HEK293T (cell line): ENCODE results near the gene WDR38.

Experiments used
- CTCF ChIA-PET: fragments of 350-600 bp; formaldehyde crosslinking; extraction: SDS; loops from one replicate; lab custom pipeline; 2021; ENCODE audit warnings: antibody characterized with exemption, inconsistent platforms; lab: Yijun Ruan, JAX
- POLR2A ChIA-PET: fragments of 350-600 bp; formaldehyde crosslinking; extraction: SDS; loops from one replicate; lab custom pipeline; 2020; ENCODE audit warnings: antibody characterized with exemption, inconsistent platforms; lab: Yijun Ruan, JAX
- DNase-seq: peaks from one replicate; pipeline ENCODE4 v3.0.0; 2012; ENCODE audit warnings: mixed read lengths; ENCODE audit errors: extremely low spot score
- ARNT ChIP-seq: fragments of 450-650 bp; IDR thresholded peaks from 2 replicates; pipeline ENCODE4 v1.6.1; 2017; ENCODE audit warnings: mild to moderate bottlenecking
- BHLHE40 ChIP-seq: fragments of 450-650 bp; IDR thresholded peaks from 2 replicates; pipeline ENCODE4 v1.6.1; 2016; ENCODE audit warnings: mild to moderate bottlenecking, moderate library complexity, borderline replicate concordance
- CTBP1 ChIP-seq: fragments of 450-650 bp; IDR thresholded peaks from 2 replicates; pipeline ENCODE4 v1.6.1; 2016; ENCODE audit warnings: borderline replicate concordance
- ELF4 ChIP-seq: fragments of 450-650 bp; IDR thresholded peaks from 2 replicates; pipeline ENCODE4 v1.6.1; 2017; ENCODE audit warnings: antibody characterized with exemption
- FOXA1 ChIP-seq: fragments of 450-650 bp; IDR thresholded peaks from 2 replicates; pipeline ENCODE4 v1.6.1; 2016; ENCODE audit warnings: mild to moderate bottlenecking
- FOXK2 ChIP-seq: fragments of 450-650 bp; IDR thresholded peaks from 2 replicates; pipeline ENCODE4 v1.6.1; 2016; ENCODE audit warnings: mild to moderate bottlenecking
- FOXM1 ChIP-seq: fragments of 450-650 bp; IDR thresholded peaks from 2 replicates; pipeline ENCODE4 v1.6.1; 2017; ENCODE audit warnings: mild to moderate bottlenecking, borderline replicate concordance
- HDGF ChIP-seq: fragments of 450-650 bp; IDR thresholded peaks from 2 replicates; pipeline ENCODE4 v1.6.1; 2017; ENCODE audit warnings: antibody characterized with exemption, borderline replicate concordance
- L3MBTL2 ChIP-seq: fragments of 450-650 bp; conservative IDR thresholded peaks from 2 replicates; pipeline ENCODE4 v1.6.1; 2016; ENCODE audit warnings: mild to moderate bottlenecking
- LEF1 ChIP-seq: fragments of 450-650 bp; IDR thresholded peaks from 2 replicates; pipeline ENCODE4 v1.6.1; 2017; ENCODE audit warnings: mild to moderate bottlenecking, borderline replicate concordance
- NFRKB ChIP-seq: fragments of 450-650 bp; IDR thresholded peaks from 2 replicates; pipeline ENCODE4 v1.6.1; 2016; ENCODE audit warnings: mild to moderate bottlenecking, moderate library complexity
- SUZ12 ChIP-seq: fragments of 450-650 bp; IDR thresholded peaks from 2 replicates; pipeline ENCODE4 v1.6.1; 2016; ENCODE audit warnings: mild to moderate bottlenecking
- TARDBP ChIP-seq: fragments of 450-650 bp; IDR thresholded peaks from 2 replicates; pipeline ENCODE4 v1.6.1; 2016
- ZNF384 ChIP-seq: fragments of 450-650 bp; IDR thresholded peaks from 2 replicates; pipeline ENCODE4 v1.6.1; 2016
- TF ChIP-seq, protein P1 (sequence below): fragments of 450-650 bp; IDR thresholded peaks from 2 replicates; pipeline ENCODE4 v1.6.1; 2016

WDR38 gene, protein sequence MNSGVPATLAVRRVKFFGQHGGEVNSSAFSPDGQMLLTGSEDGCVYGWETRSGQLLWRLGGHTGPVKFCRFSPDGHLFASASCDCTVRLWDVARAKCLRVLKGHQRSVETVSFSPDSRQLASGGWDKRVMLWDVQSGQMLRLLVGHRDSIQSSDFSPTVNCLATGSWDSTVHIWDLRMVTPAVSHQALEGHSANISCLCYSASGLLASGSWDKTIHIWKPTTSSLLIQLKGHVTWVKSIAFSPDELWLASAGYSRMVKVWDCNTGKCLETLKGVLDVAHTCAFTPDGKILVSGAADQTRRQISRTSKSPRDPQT

DNA sequence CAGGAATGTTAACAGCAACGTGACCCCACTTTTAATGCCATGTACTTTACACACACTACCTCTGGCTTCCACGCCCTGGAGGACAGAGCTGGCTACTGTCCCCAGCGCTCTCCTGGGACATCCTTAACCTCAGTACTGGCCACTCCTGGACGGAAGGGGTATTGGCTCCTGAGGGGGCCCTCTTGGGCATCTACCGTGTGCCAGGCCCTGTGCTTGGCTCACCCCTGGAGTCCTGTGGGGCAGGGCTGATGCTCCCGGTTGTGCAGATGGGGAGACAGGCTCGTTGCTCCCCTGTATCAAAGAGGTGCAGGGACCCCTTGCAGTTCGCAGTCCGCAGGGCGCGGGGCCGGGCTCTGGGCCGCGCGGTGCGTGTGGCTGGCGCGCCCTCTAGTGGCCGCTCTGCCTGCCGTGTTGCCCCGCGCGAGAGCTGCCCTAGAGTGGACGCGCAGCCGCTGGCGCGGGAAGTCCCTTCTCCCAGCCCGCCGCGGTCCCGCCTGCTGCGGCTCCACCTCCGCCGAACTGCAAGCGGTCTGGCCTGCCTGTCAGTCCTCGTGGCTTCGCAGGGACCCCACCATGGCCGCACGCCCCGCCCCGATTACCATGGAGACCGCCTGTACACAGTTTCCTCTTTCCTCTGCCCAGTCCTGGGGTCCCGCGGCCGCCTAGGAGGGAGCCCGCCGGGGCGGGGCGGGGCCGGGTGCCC is at the start of gene WDR38:
Gene WDR38 (plus strand): TSS at position 632 of the 703 bp plus-strand sequence. CDS start 72 bp downstream, outside the sequence.
- TF ChIP-seq, protein P1, sequence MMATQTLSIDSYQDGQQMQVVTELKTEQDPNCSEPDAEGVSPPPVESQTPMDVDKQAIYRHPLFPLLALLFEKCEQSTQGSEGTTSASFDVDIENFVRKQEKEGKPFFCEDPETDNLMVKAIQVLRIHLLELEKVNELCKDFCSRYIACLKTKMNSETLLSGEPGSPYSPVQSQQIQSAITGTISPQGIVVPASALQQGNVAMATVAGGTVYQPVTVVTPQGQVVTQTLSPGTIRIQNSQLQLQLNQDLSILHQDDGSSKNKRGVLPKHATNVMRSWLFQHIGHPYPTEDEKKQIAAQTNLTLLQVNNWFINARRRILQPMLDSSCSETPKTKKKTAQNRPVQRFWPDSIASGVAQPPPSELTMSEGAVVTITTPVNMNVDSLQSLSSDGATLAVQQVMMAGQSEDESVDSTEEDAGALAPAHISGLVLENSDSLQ, result peak; percentile 39; the same call in 1 of the 2 replicates
- TF ChIP-seq TARDBP (peak; percentile 31; the same call in 1 of the 2 replicates), HDGF (no peak)
- DNase-seq, result peak; percentile 84
- ChIA-PET POLR2A (interaction anchor here (1.0 to 3.4 kb wide), 4 partner anchors 9 to 82 kb away, joined by 4 to 29 read pairs (median 16); partner anchors contain the start of genes ARPC5L, NR6A1, OLFML2A and RPL35), CTCF (interaction anchor here (0.6 to 8.0 kb wide), 32 partner anchors 8 to 377 kb away, joined by 3 to 244 read pairs (median 4); partner anchors contain the start of genes ARPC5L, NR6A1 and OLFML2A)

DNA sequence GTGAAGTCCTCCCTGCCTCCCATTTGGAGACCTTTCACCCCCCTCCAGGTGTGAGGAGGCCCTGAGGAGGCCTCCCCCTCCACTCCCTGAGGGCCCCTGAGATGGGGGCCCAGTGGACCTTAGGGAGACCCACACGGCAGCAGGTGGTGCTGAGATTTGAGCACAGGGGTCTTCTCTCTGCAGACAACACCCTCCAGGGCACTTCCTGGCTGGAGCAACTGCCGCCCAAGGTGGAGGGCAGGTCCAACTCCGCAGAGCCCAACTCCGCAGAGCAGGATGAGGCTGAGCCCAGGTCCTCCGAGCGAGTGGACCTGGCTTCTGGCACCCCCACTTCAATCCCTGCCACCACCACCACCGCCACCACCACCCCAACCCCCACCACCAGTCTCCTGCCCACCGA is 49.3 kb upstream of the WDR38 start:
- no peak for DNase-seq
- TF ChIP-seq ARNT, result no peak
- TF ChIP-seq, protein P1, result no peak
- no peak for TF ChIP-seq CTBP1
- no peak for TF ChIP-seq SUZ12
- TF ChIP-seq ZNF384, result no peak
- no peak for TF ChIP-seq FOXK2
- TF ChIP-seq FOXA1, result no peak
- no peak for TF ChIP-seq TARDBP
- TF ChIP-seq BHLHE40, result no peak
- ChIA-PET POLR2A (no interaction called here), CTCF (no interaction called here)

GRCh38 chr9:124805186-124805585 is 48.1 kb upstream of the WDR38 start:
- ChIA-PET POLR2A (no interaction called here), CTCF (no interaction called here)
- no peak for DNase-seq
- TF ChIP-seq L3MBTL2 (no peak), TARDBP (no peak), CTBP1 (no peak)

DNA sequence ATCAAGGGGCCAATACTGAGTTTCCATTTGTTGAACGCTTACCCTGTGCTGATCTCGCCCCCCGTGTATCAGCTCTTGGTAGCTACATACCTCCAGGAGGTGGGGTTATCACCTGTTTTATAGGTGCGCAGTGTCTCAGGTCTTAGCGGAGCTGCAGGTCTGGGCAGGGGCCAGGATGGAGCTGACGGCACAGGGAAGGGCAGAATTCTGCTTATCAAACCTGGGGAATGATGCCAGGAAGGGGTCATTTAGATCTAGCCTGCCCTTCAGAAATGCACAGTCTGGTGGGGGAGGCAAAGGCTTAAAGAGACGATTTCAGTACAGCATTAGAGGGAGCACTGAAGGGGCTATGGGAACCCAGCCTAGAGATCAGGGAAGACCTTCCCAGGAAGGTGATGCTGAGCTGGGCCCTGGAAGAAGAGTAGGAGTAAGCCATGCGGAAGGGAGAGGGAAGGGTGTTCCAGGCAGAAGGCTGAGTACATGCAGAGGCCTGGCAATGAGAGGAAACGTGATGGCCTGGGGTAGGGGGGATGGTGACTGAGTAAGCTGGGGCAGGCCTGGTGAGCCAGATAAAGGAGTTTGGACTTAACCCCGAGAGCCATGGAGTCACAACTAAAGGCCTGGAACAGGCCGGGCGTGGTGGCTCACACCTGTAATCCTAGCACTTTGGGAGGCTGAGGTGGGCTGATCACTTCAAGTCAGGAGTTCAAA is 44.9 kb upstream of the WDR38 start:
- TF ChIP-seq HDGF (no peak), CTBP1 (no peak), LEF1 (no peak), SUZ12 (no peak), FOXA1 (no peak), NFRKB (no peak), ELF4 (no peak), BHLHE40 (no peak)
- POLR2A ChIA-PET, result interaction anchor here (0.8 to 1.1 kb wide), 2 partner anchors 11 to 53 kb away, joined by 3 read pairs; partner anchors contain the start of gene RPL35
- DNase-seq, result no peak
- CTCF ChIA-PET, result interaction anchor here (0.6 to 1.2 kb wide), 3 partner anchors 31 to 45 kb away, joined by 3 to 4 read pairs (median 3); partner anchors contain the start of gene WDR38

DNA sequence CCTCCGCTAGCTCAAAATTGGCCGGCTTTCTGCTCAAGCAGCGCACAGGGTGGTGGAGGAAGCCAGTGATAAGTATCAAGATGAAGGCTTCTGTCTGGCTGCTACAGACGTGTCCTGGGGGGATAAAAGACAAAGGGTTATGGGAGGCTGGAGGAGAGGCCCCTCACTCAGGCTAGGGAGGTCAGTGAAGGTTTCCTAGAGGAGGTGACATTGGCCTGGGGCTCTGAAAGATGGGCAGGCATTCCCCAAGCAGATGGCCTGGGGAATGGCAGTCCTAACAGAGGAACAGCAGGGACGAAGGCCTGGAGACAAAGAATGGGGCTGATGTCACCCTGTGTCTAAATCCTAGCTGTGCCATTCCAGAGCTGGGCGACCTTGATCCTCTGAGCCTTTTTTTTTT is 44.0 kb upstream of the WDR38 start:
- TF ChIP-seq SUZ12 (no peak), FOXM1 (no peak), FOXK2 (no peak), TARDBP (no peak), FOXA1 (no peak)
- TF ChIP-seq, protein P1, result no peak
- ChIA-PET CTCF (interaction anchor here (1.2 kb wide), 1 partner anchor 44 kb away, joined by 4 read pairs; the partner anchor contains the start of gene WDR38), POLR2A (interaction anchor here (0.8 kb wide), 1 partner anchor 12 kb away, joined by 3 read pairs; no protein-coding TSS in a partner anchor)
- DNase-seq, result no peak

DNA sequence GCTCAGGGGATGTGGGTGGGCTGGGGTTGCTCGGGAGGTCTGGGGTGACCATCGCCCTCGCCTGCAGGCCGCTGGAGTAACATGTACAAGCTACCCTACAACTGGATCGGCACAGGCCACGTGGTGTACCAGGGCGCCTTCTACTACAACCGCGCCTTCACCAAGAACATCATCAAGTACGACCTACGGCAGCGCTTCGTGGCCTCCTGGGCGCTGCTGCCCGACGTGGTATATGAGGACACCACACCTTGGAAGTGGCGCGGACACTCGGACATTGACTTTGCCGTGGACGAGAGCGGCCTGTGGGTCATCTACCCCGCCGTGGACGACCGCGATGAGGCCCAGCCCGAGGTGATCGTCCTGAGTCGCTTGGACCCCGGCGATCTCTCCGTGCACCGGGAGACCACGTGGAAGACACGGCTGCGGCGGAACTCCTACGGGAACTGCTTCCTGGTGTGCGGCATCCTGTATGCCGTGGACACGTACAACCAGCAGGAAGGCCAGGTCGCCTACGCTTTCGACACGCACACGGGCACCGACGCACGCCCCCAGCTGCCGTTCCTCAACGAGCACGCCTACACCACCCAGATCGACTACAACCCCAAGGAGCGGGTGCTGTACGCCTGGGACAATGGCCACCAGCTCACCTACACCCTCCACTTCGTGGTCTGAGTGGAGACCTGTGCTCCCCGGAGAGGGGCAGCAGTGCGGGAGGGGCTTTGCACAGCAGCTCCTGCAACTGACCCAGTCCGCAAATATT is 43.3 kb upstream of the WDR38 start:
- POLR2A ChIA-PET, result no interaction called here
- CTCF ChIA-PET, result no interaction called here
- no peak for TF ChIP-seq ARNT
- TF ChIP-seq, protein P1, result no peak
- no peak for TF ChIP-seq BHLHE40
- no peak for TF ChIP-seq FOXK2
- TF ChIP-seq ELF4, result no peak
- no peak for TF ChIP-seq LEF1
- no peak for DNase-seq
